Ascending aorta (tissue), 2 donors: ENCODE data around the gene SHISA3. TPM values are rescaled to one million over a fixed set of nuclear protein-coding genes. Genes with fewer than 3 reads are reported as not detected.

Experiments used
- DNase-seq, 2 donors: peaks; one replicate each; pipeline ENCODE4 v3.0.0-alpha.2; 2019; ENCODE audit warnings: low spot score in 2 of 2
- H3K27ac ChIP-seq, 2 donors: fragments of 200-600 bp; sonication (generic); one replicate each; pipeline ENCODE4 v1.5.1; 2016 to 2017; ENCODE audit warnings: mild to moderate bottlenecking in 1 of 2
- H3K27me3 ChIP-seq: fragments of 200-600 bp; sonication (generic); one replicate; pipeline ENCODE4 v1.5.1; 2017
- H3K36me3 ChIP-seq, 2 donors: fragments of 200-600 bp; sonication (generic); one replicate each; pipeline ENCODE4 v1.5.1; 2016
- H3K4me1 ChIP-seq, 2 donors: fragments of 200-600 bp; sonication (generic); one replicate each; pipeline ENCODE4 v1.5.1; 2016 to 2017; ENCODE audit warnings: mild to moderate bottlenecking in 1 of 2
- H3K4me3 ChIP-seq, 2 donors: fragments of 200-600 bp; sonication (generic); one replicate each; pipeline ENCODE4 v1.5.1; 2016 to 2017; ENCODE audit warnings: mild to moderate bottlenecking in 1 of 2
- H3K9me3 ChIP-seq, 2 donors: fragments of 200-600 bp; sonication (generic); one replicate each; pipeline ENCODE4 v1.5.1; 2016
- intact Hi-C: fragments of 100-400 bp; cut with DNase I; formaldehyde crosslinking; loops from one replicate; pipeline ENCODE4 v1.15.1; 2023
- total RNA-seq: library from RNA; depleted of rRNA; stranded (reverse); fragments of >200 nt; gene quantifications from one replicate; pipeline ENCODE4 v1.1.0, GENCODE V29; 2016
- TF ChIP-seq, protein P1 (sequence below), 3 experiments: fragments of 200-600 bp in 2 of 3; fragments of 450-650 bp in 1 of 3; sonication (generic) in 2 of 3; IDR thresholded peaks; one replicate each; pipeline ENCODE4 v1.5.1; 2016 to 2019; ENCODE audit warnings: antibody characterized with exemption in 3 of 3, mild to moderate bottlenecking in 1 of 3, moderate library complexity in 1 of 3

SHISA3 gene
- total RNA-seq, 1 donor from 2014 or later: 23.6 TPM

DNA sequence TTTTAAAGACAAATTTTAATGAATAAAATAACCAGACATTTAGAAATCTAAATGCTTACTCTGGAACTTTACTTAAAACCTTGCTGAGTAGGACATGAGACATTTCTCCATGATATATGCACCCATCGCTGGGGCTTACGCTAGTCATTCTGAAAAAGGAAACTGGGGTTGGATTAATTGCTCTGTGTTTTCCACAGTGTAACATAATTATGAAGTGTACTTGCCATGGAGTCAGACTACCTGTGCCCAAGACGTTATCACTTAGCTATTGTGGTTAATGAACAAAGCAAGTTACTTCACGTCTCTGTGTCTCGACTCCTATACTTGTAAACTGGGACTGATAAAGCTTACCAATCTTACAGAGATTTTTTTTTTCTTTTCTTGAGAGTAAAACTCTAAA is 47.8 kb downstream of the SHISA3 start:
- no peaks in the 10 kb centered on the region for H3K9me3 ChIP-seq
- H3K36me3 ChIP-seq: no peaks in the 10 kb centered on the region
- H3K4me3 ChIP-seq: no peak overlapping the region
- no peaks in the 10 kb centered on the region for H3K27me3 ChIP-seq
- intact Hi-C loops: no loop called here
- TF ChIP-seq, protein P1, sequence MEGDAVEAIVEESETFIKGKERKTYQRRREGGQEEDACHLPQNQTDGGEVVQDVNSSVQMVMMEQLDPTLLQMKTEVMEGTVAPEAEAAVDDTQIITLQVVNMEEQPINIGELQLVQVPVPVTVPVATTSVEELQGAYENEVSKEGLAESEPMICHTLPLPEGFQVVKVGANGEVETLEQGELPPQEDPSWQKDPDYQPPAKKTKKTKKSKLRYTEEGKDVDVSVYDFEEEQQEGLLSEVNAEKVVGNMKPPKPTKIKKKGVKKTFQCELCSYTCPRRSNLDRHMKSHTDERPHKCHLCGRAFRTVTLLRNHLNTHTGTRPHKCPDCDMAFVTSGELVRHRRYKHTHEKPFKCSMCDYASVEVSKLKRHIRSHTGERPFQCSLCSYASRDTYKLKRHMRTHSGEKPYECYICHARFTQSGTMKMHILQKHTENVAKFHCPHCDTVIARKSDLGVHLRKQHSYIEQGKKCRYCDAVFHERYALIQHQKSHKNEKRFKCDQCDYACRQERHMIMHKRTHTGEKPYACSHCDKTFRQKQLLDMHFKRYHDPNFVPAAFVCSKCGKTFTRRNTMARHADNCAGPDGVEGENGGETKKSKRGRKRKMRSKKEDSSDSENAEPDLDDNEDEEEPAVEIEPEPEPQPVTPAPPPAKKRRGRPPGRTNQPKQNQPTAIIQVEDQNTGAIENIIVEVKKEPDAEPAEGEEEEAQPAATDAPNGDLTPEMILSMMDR (IDR thresholded peaks at IDR 0.05): no peak
- no peak overlapping the region for H3K27ac ChIP-seq
- H3K4me1 ChIP-seq: no peaks in the 10 kb centered on the region
- DNase-seq: no peak

DNA sequence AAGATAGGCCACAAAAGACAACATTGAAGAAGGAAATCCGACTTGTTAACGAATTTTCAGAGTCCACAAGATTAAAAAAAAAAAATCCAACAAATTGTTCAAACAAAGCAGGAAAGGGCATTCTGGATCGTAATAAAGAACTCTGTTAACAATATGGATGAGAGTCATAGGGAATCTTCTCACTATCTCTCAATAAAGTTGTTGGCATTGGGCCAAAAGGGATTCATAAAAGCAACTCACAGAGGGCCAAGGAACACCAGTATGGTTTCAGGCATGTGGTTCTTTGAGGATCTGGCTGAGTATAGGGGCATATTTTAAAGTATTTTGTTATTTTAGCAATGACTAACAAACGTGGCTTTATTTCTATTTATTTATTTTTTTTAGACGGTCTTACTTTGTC is 49.5 kb downstream of the SHISA3 start:
- H3K9me3 ChIP-seq: no peaks in the 10 kb centered on the region

More for the DNA sequence above, 49.5 kb downstream of the SHISA3 start:
- intact Hi-C loops: no loop called here
- TF ChIP-seq, protein P1 (IDR thresholded peaks at IDR 0.05): no peak
- Histone ChIP-seq H3K27ac (no peak overlapping the region), H3K27me3 (no peaks in the 10 kb centered on the region), H3K4me3 (no peak overlapping the region), H3K36me3 (no peaks in the 10 kb centered on the region), H3K4me1 (no peaks in the 10 kb centered on the region)
- no peak for DNase-seq

Other genes with a start within 250 kb of the SHISA3 start
- not detected for gene BEND4, start 244.8 kb upstream of the SHISA3 start, total RNA-seq